Kasumi-1 (cell line): ENCODE results near the gene ZNF780A.
"Not testable (repeated sequence)": the region's sequence is repeated elsewhere in the genome, so short reads cannot be mapped to it uniquely, and the experiment has no call there.

Experiments
- DNase-seq, 2 experiments: peaks; one replicate each; lab custom pipeline; 2025; lab: John Stamatoyannopoulos, UW

The ZNF780A gene

GRCh38 chr19:40090241-40091204 is at the start of gene ZNF780A:
TSS of gene ZNF780A (minus strand) at chr19:40090943. CDS start at chr19:40084753, 6,190 bp downstream.
- peak; percentile 70 to 81 for DNase-seq

- DNase-seq: peak; percentile 64 to 79
Measured at GRCh38 chr19:40139533-40140287, 49.0 kb upstream of the ZNF780A start.

GRCh38 chr19:40136818-40137217 is 46.1 kb upstream of the ZNF780A start:
- DNase-seq: no peak

- no peak for DNase-seq
Measured at GRCh38 chr19:40134866-40135265, 44.1 kb upstream of the ZNF780A start.

- DNase-seq: no peak
Measured at GRCh38 chr19:40133491-40133890, 42.7 kb upstream of the ZNF780A start.

- no peak for DNase-seq
Measured at GRCh38 chr19:40130013-40130412, 39.3 kb upstream of the ZNF780A start.

GRCh38 chr19:40129425-40129824 is 38.7 kb upstream of the ZNF780A start:
- no peak for DNase-seq

- DNase-seq: no peak
Measured at GRCh38 chr19:40128991-40129390, 38.2 kb upstream of the ZNF780A start.

- DNase-seq: no peak
Measured at GRCh38 chr19:40119380-40119779, 28.6 kb upstream of the ZNF780A start.

- DNase-seq: not testable (repeated sequence)
Measured at GRCh38 chr19:40118638-40119037, 27.9 kb upstream of the ZNF780A start.

- no peak for DNase-seq
Measured at GRCh38 chr19:40116075-40116474, 25.3 kb upstream of the ZNF780A start.

GRCh38 chr19:40114119-40114518 is 23.4 kb upstream of the ZNF780A start:
- DNase-seq: not testable (repeated sequence)

GRCh38 chr19:40112271-40112670 is 21.5 kb upstream of the ZNF780A start:
- peak; percentile 1 to 10 for DNase-seq

GRCh38 chr19:40110570-40110969 is 19.8 kb upstream of the ZNF780A start:
- no peak for DNase-seq

- DNase-seq: no peak
Measured at GRCh38 chr19:40104754-40105153, 14.0 kb upstream of the ZNF780A start.

- no peak for DNase-seq
Measured at GRCh38 chr19:40103600-40103999, 12.9 kb upstream of the ZNF780A start.

- no peak for DNase-seq
Measured at GRCh38 chr19:40101813-40102212, 11.1 kb upstream of the ZNF780A start.

- DNase-seq: no peak
Measured at GRCh38 chr19:40093416-40093815, 2.7 kb upstream of the ZNF780A start.

GRCh38 chr19:40091205-40092129 is 724 bp upstream of the ZNF780A start:
- DNase-seq: no peak

- no peak for DNase-seq
Measured at GRCh38 chr19:40089462-40089861, 1.3 kb downstream of the ZNF780A start.

GRCh38 chr19:40088299-40089047 is 2.3 kb downstream of the ZNF780A start:
- no peak for DNase-seq
